Measurements from ENCODE around the gene OGFR. TPM values are rescaled to one million over a fixed set of nuclear protein-coding genes. Genes with fewer than 3 reads are reported as not detected.

OGFR gene
- total RNA-seq, 1 donor from 2014 or later = 54.3 TPM

- H3K4me3 Mint-ChIP-seq (ENCODE audit: low read depth) = no peak overlapping the region
- DNase-seq (ENCODE audit: low spot score) = no peak
- H3K27me3 Mint-ChIP-seq (ENCODE audit: low read depth) = peaks cover 1% of the 10 kb centered on the region
- peaks cover 29% of the 10 kb centered on the region for H3K4me1 Mint-ChIP-seq (ENCODE audit: low read depth)
- H3K9me3 Mint-ChIP-seq = no peaks in the 10 kb centered on the region
- intact Hi-C loops (cut with micrococcal nuclease) = no loop called here
- H3K27ac Mint-ChIP-seq = no peak overlapping the region
- no peaks in the 10 kb centered on the region for H3K36me3 Mint-ChIP-seq (ENCODE audit: low read depth)
Measured at GRCh38 chr20:62772103-62772611, 32.5 kb upstream of the OGFR start.

- peaks cover 31% of the 10 kb centered on the region for H3K4me1 Mint-ChIP-seq (ENCODE audit: low read depth)
- no peaks in the 10 kb centered on the region for H3K27me3 Mint-ChIP-seq (ENCODE audit: low read depth)
- H3K9me3 Mint-ChIP-seq = no peaks in the 10 kb centered on the region
- DNase-seq (ENCODE audit: low spot score) = no peak
- no peaks in the 10 kb centered on the region for H3K36me3 Mint-ChIP-seq (ENCODE audit: low read depth)
- H3K27ac Mint-ChIP-seq = no peak overlapping the region
- intact Hi-C loops (cut with micrococcal nuclease) = no loop called here
- H3K4me3 Mint-ChIP-seq (ENCODE audit: low read depth) = no peak overlapping the region
Measured at GRCh38 chr20:62772619-62772989, 32.0 kb upstream of the OGFR start.

- no peaks in the 10 kb centered on the region for H3K9me3 Mint-ChIP-seq
- H3K36me3 Mint-ChIP-seq (ENCODE audit: low read depth) = no peaks in the 10 kb centered on the region
- peaks cover 31% of the 10 kb centered on the region for H3K4me1 Mint-ChIP-seq (ENCODE audit: low read depth)
- intact Hi-C loops (cut with micrococcal nuclease) = no loop called here
- H3K27ac Mint-ChIP-seq = no peak overlapping the region
- no peak for DNase-seq (ENCODE audit: low spot score)
- no peak overlapping the region for H3K4me3 Mint-ChIP-seq (ENCODE audit: low read depth)
- H3K27me3 Mint-ChIP-seq (ENCODE audit: low read depth) = no peaks in the 10 kb centered on the region
Measured at GRCh38 chr20:62772990-62773844, 31.4 kb upstream of the OGFR start.

DNA sequence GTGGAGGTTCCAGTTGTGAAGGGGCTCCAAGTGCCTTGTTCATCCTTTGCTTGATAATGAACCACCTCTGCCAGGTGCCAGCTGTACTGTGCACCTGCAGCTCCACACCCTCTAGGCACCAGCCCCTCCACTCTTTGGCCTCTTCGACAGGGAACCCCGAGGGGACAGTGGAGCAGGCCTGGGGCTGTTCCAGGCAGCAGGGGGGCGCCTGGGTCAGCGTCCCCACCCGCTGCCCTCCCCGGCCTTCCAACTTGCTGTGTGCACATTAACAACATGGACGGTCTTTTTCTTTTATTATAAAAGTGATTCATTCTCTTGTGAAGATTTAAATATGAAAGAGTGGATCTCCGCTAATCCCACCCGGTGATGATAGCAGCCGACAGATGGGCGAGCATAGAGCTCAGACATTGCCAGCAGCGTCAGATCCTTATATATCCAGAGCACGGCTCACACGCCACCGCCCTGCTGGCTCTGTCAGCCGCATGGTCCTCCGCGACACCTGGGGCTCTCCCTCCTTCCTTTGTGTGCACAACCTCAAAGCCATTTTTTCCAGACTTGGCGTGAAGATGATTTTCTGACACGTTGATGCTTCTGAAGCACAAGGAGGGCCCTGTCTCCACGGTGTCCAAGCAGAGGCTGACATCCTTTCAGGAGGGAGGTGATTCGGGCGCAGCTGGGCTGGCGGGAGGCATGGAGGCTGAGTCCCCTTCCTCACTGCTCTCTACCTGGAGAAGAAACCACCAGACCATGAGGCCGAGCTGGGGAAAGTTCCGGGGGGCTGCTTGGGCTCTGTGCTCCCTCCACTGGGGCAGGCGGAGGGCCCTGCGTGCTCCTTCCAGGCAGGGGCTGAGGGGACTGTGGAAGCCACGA, 30.6 kb upstream of the OGFR start:
- no peak overlapping the region for H3K27ac Mint-ChIP-seq
- DNase-seq (ENCODE audit: low spot score) = no peak
- H3K36me3 Mint-ChIP-seq (ENCODE audit: low read depth) = no peaks in the 10 kb centered on the region
- H3K9me3 Mint-ChIP-seq = no peaks in the 10 kb centered on the region
- H3K4me1 Mint-ChIP-seq (ENCODE audit: low read depth) = peaks cover 31% of the 10 kb centered on the region
- no peaks in the 10 kb centered on the region for H3K27me3 Mint-ChIP-seq (ENCODE audit: low read depth)
- intact Hi-C loops (cut with micrococcal nuclease) = no loop called here
- no peak overlapping the region for H3K4me3 Mint-ChIP-seq (ENCODE audit: low read depth)

GRCh38 chr20:62774762-62775161, 29.9 kb upstream of the OGFR start:
- DNase-seq (ENCODE audit: low spot score) = no peak
- Mint-ChIP-seq H3K9me3 (no peaks in the 10 kb centered on the region), H3K36me3 (ENCODE audit: low read depth) (no peaks in the 10 kb centered on the region), H3K4me1 (ENCODE audit: low read depth) (peaks cover 31% of the 10 kb centered on the region), H3K27me3 (ENCODE audit: low read depth) (no peaks in the 10 kb centered on the region), H3K27ac (peak overlapping the region; percentile 51), H3K4me3 (ENCODE audit: low read depth) (no peak overlapping the region)
- intact Hi-C loops (cut with micrococcal nuclease) = no loop called here

DNA sequence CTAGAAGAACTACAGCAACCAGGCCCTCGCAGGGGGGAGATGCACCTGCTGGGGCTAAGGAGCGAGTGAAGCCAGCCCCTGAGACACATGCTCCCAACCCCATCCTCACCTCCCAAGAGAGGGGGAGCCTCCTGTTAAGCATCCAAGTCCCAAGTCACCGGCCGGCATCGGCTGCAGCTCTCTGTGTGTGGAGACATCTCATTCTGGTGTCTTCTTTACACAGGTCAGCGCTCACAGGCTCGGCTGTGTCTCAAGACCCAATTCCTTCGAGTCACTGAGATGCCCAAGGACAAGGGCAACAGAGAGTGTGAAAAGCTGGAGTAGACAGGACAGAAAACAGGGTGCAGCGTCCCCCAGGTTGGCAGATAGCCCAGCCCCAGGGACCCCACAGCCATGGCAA, 29.4 kb upstream of the OGFR start:
- Mint-ChIP-seq H3K4me3 (ENCODE audit: low read depth) (no peak overlapping the region), H3K36me3 (ENCODE audit: low read depth) (no peaks in the 10 kb centered on the region), H3K4me1 (ENCODE audit: low read depth) (peaks cover 31% of the 10 kb centered on the region), H3K9me3 (no peaks in the 10 kb centered on the region), H3K27ac (peak overlapping the region; percentile 35), H3K27me3 (ENCODE audit: low read depth) (no peaks in the 10 kb centered on the region)
- DNase-seq (ENCODE audit: low spot score) = no peak
- intact Hi-C loops (cut with micrococcal nuclease) = no loop called here

DNA sequence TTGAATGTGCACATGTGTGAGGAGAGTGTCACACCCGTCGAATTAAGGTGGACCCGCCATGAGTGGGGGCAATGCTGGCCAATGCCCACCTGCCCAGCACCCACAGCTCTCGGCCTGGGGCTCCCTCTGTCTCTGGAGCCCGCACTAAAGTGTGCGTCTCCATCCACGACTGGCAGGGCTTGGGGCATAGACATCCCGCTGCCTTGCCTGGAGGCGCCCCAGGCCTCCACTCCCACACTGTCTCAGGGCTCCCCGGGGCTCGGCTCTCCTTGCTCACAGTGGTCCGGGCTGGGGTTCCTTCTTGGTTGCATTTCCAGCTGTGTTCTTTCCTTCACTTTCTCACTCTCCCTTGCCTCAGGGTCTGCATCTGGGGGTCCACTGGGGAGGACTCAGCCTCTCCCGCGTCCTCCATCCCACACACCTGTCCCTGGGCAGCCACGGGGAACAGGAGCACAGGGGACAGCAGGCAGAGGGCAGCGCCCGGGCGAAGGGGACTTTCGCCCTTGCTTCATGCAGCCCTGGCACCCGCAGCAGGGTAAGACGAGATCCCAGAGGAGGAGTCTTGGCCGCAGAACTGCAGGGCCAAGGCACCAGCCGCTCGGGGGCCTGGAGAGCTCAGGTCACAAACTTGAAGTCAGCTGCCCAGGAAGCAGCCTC, 28.5 kb upstream of the OGFR start:
- Mint-ChIP-seq H3K27ac (peak overlapping the region; percentile 84), H3K4me1 (ENCODE audit: low read depth) (peaks cover 31% of the 10 kb centered on the region), H3K36me3 (ENCODE audit: low read depth) (no peaks in the 10 kb centered on the region), H3K27me3 (ENCODE audit: low read depth) (no peaks in the 10 kb centered on the region), H3K9me3 (no peaks in the 10 kb centered on the region), H3K4me3 (ENCODE audit: low read depth) (peak overlapping the region; percentile 45)
- intact Hi-C loops (cut with micrococcal nuclease) = loop anchor here (1.0 to 2.0 kb wide), 2 partner anchors 19 to 36 kb away; no protein-coding TSS in a partner anchor
- no peak for DNase-seq (ENCODE audit: low spot score)

GRCh38 chr20:62776692-62777527, 27.7 kb upstream of the OGFR start:
- H3K27ac Mint-ChIP-seq = peak overlapping the region; percentile 84
- no peaks in the 10 kb centered on the region for H3K27me3 Mint-ChIP-seq (ENCODE audit: low read depth)
- peak; percentile 57 for DNase-seq (ENCODE audit: low spot score)
- H3K9me3 Mint-ChIP-seq = no peaks in the 10 kb centered on the region
- peaks cover 31% of the 10 kb centered on the region for H3K4me1 Mint-ChIP-seq (ENCODE audit: low read depth)
- H3K36me3 Mint-ChIP-seq (ENCODE audit: low read depth) = no peaks in the 10 kb centered on the region
- intact Hi-C loops (cut with micrococcal nuclease) = loop anchor here (1.0 to 2.0 kb wide), 2 partner anchors 18 to 37 kb away; no protein-coding TSS in a partner anchor
- peak overlapping the region; percentile 51 for H3K4me3 Mint-ChIP-seq (ENCODE audit: low read depth)

- intact Hi-C loops (cut with micrococcal nuclease) = loop anchor here (2.0 kb wide), 1 partner anchor 17 kb away; no protein-coding TSS in a partner anchor
Measured at GRCh38 chr20:62777528-62777830, 27.2 kb upstream of the OGFR start.

GRCh38 chr20:62778058-62778457, 26.6 kb upstream of the OGFR start:
- Mint-ChIP-seq H3K9me3 (no peaks in the 10 kb centered on the region), H3K4me3 (ENCODE audit: low read depth) (no peak overlapping the region), H3K36me3 (ENCODE audit: low read depth) (no peaks in the 10 kb centered on the region)

More at GRCh38 chr20:62777528-62777830, 27.2 kb upstream of the OGFR start:
- DNase-seq (ENCODE audit: low spot score) = no peak
- H3K36me3 Mint-ChIP-seq (ENCODE audit: low read depth) = no peaks in the 10 kb centered on the region
- no peak overlapping the region for H3K4me3 Mint-ChIP-seq (ENCODE audit: low read depth)
- no peak overlapping the region for H3K27ac Mint-ChIP-seq
- no peaks in the 10 kb centered on the region for H3K9me3 Mint-ChIP-seq
- H3K27me3 Mint-ChIP-seq (ENCODE audit: low read depth) = no peaks in the 10 kb centered on the region
- peaks cover 31% of the 10 kb centered on the region for H3K4me1 Mint-ChIP-seq (ENCODE audit: low read depth)

DNA sequence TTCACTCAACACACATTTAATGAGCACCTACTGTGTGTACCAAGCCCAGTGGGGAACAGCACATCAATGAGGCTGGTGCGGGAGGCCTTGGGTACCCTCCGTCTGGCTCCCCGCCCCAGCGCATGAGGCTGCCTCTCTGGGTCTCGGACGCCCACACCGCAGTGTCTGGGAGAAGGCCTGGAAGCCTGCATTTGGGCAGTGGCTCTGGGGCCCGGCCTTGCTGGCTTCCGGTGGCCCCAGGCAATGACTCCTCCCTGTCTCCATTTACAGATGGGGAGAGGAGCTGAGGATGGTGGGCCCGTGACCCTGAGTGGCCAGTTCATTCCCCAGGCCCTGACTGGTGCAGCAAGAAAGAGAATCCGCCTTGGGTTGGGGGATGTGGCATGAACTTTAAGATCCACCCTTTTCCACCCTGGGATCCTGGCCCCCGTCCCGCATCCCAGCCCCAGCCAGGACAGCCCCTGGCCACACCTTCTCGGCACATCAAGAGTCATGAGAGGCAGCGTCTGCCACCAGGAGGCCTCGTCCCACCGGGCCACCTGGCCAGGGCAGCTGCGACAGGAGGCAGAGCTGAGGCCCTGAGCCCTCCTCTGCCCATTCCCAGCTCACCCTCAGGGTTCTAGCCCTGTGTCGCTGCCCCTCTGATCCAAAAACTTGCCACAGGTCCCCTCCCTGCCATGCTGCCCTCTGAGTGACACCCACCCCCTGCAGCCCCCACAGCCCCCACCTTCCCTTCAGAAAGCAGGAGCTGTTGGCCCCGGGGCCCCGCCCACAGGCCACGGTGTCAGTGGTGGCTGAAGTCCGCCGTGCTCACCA, 25.8 kb upstream of the OGFR start:
- intact Hi-C loops (cut with micrococcal nuclease) = no loop called here

More at GRCh38 chr20:62778058-62778457, 26.6 kb upstream of the OGFR start:
- H3K27me3 Mint-ChIP-seq (ENCODE audit: low read depth) = no peaks in the 10 kb centered on the region
- intact Hi-C loops (cut with micrococcal nuclease) = no loop called here
- DNase-seq (ENCODE audit: low spot score) = no peak
- peak overlapping the region; percentile 38 for H3K27ac Mint-ChIP-seq
- peaks cover 31% of the 10 kb centered on the region for H3K4me1 Mint-ChIP-seq (ENCODE audit: low read depth)

More for the DNA sequence above, 25.8 kb upstream of the OGFR start:
- no peak for DNase-seq (ENCODE audit: low spot score)
- no peaks in the 10 kb centered on the region for H3K36me3 Mint-ChIP-seq (ENCODE audit: low read depth)
- H3K27me3 Mint-ChIP-seq (ENCODE audit: low read depth) = no peaks in the 10 kb centered on the region
- H3K4me1 Mint-ChIP-seq (ENCODE audit: low read depth) = peaks cover 28% of the 10 kb centered on the region
- H3K27ac Mint-ChIP-seq = peak overlapping the region; percentile 38
- H3K9me3 Mint-ChIP-seq = no peaks in the 10 kb centered on the region
- no peak overlapping the region for H3K4me3 Mint-ChIP-seq (ENCODE audit: low read depth)
